Keratinocyte (primary cell): ENCODE results near the gene GPR21.

ENCODE experiments used
- CTCF ChIP-seq, 3 experiments: IDR thresholded peaks in 1 of 3; conservative IDR thresholded peaks in 1 of 3; optimal IDR thresholded peaks in 1 of 3; 2 replicates in 2 of 3; 3 replicates in 1 of 3; pipeline versions ENCODE3 to v1.5.1; 2011; ENCODE audit warnings: low read length in 3 of 3, mild to moderate bottlenecking in 3 of 3, moderate library complexity in 2 of 3, control low read depth in 1 of 3, inconsistent platforms in 1 of 3; ENCODE audit not compliant: insufficient read depth in 2 of 3; ENCODE audit errors: extremely low read depth in 1 of 3
- EZH2 ChIP-seq: IDR thresholded peaks from one replicate; pipeline ENCODE4 v1.6.1; 2012; ENCODE audit warnings: inconsistent platforms, mild to moderate bottlenecking, low read length, moderate library complexity

- TF ChIP-seq CTCF (optimal IDR thresholded peaks at IDR 0.05 in 1 of 3, IDR thresholded peaks at IDR 0.05 in 1 of 3, conservative IDR thresholded peaks at IDR 0.05 in 1 of 3; ENCODE audit: extremely low read depth in 1 of 3, insufficient read depth in 2 of 3, low read length in 3 of 3) (no peak), EZH2 (no peak)
These were observed 40.0 kb downstream of the GPR21 start for GRCh38 chr9:123073441-123073840.
